Naive thymus-derived CD4-positive, alpha-beta T cell (primary cell): ENCODE results near the gene ANKRD52. TPM values are rescaled to one million over a fixed set of nuclear protein-coding genes. Genes with fewer than 3 reads are reported as not detected.

Source experiments
- ATAC-seq: fragments of 150-1000 bp; cut with Tn5 transposase; 2 replicates; pipeline ENCODE4 v1.10.0; 2021; ENCODE audit warnings: mild to moderate bottlenecking, moderate library complexity
- CTCF ChIA-PET: fragments of 350-600 bp; sonication (Branson Sonifier 250); formaldehyde crosslinking; loops from one replicate; lab custom pipeline; 2021; ENCODE audit warnings: antibody characterized with exemption; lab: Charles Lee
- POLR2A ChIA-PET: fragments of 350-600 bp; sonication (Branson Sonifier 250); formaldehyde crosslinking; loops from one replicate; lab custom pipeline; 2021; ENCODE audit warnings: antibody characterized with exemption, inconsistent platforms; lab: Charles Lee
- DNase-seq, 9 donors: peaks; one replicate each; pipeline versions ENCODE4 v3.0.0 to v3.0.0-alpha.2; 2020 to 2022; ENCODE audit warnings: mixed read lengths in 1 of 9
- H3K27ac ChIP-seq: one replicate; pipeline ENCODE4 v1.7.0; 2013; ENCODE audit warnings: mild to moderate bottlenecking, low read depth, low read length, moderate library complexity
- H3K27me3 ChIP-seq, 2 donors: one replicate each; pipeline ENCODE4 v1.7.0; 2013; ENCODE audit warnings: low read length in 2 of 2, mild to moderate bottlenecking in 2 of 2, moderate library complexity in 2 of 2; ENCODE audit not compliant: control insufficient read depth in 2 of 2, insufficient read depth in 2 of 2
- H3K36me3 ChIP-seq, 3 experiments: 1 replicate in 2 of 3; 2 replicates in 1 of 3; pipeline ENCODE4 v1.7.0; 2013; ENCODE audit warnings: low read length in 3 of 3, mild to moderate bottlenecking in 3 of 3, moderate library complexity in 1 of 3; ENCODE audit not compliant: insufficient read depth in 3 of 3, control insufficient read depth in 2 of 3
- H3K4me1 ChIP-seq, 2 donors: one replicate each; pipeline ENCODE4 v1.7.0; 2013; ENCODE audit warnings: low read length in 2 of 2, mild to moderate bottlenecking in 2 of 2, moderate library complexity in 1 of 2; ENCODE audit not compliant: control insufficient read depth in 2 of 2, insufficient read depth in 2 of 2
- H3K4me3 ChIP-seq: 2 replicates; pipeline ENCODE4 v1.7.0; 2013; ENCODE audit warnings: mild to moderate bottlenecking, low read length
- H3K9me3 ChIP-seq, 3 experiments: 1 replicate in 2 of 3; 2 replicates in 1 of 3; pipeline ENCODE4 v1.7.0; 2013; ENCODE audit warnings: low read length in 3 of 3; ENCODE audit not compliant: control insufficient read depth in 2 of 3
- H3K27ac Mint-ChIP-seq, 9 donors: one replicate each; pipeline ENCODE4 v1.8.0; 2020 to 2022; ENCODE audit warnings: mixed read lengths in 9 of 9, mild to moderate bottlenecking in 8 of 9, moderate library complexity in 5 of 9, inconsistent platforms in 2 of 9
- H3K27me3 Mint-ChIP-seq, 5 donors: one replicate each; pipeline ENCODE4 v1.8.0; 2021 to 2022; ENCODE audit warnings: mixed read lengths in 5 of 5, mild to moderate bottlenecking in 1 of 5
- H3K36me3 Mint-ChIP-seq, 5 donors: one replicate each; pipeline ENCODE4 v1.8.0; 2020 to 2022; ENCODE audit warnings: mixed read lengths in 5 of 5, mild to moderate bottlenecking in 3 of 5, inconsistent platforms in 1 of 5
- H3K4me1 Mint-ChIP-seq, 7 donors: one replicate each; pipeline ENCODE4 v1.8.0; 2020 to 2022; ENCODE audit warnings: mixed read lengths in 7 of 7, mild to moderate bottlenecking in 3 of 7, inconsistent platforms in 1 of 7
- H3K4me3 Mint-ChIP-seq, 10 donors: one replicate each; pipeline ENCODE4 v1.8.0; 2020 to 2022; ENCODE audit warnings: mild to moderate bottlenecking in 10 of 10, mixed read lengths in 10 of 10, moderate library complexity in 6 of 10, inconsistent platforms in 2 of 10
- H3K9me3 Mint-ChIP-seq, 11 donors: one replicate each; pipeline ENCODE4 v1.8.0; 2020 to 2022; ENCODE audit warnings: mixed read lengths in 11 of 11, mild to moderate bottlenecking in 4 of 11, inconsistent platforms in 1 of 11, moderate library complexity in 1 of 11
- intact Hi-C, 2 donors: fragments of 100-400 bp; cut with micrococcal nuclease; formaldehyde crosslinking; loops; one replicate each; pipeline ENCODE4 v1.15.1; 2023
- polyA plus RNA-seq, 2 donors: library from polyadenylated mRNA; unstranded; fragments of 300-500 nt; fragmentation: Illumina TruSeq; gene quantifications; one replicate each; pipeline ENCODE4 v1.2.3, GENCODE V29; 2021
- total RNA-seq, 6 experiments: library from RNA in 5 of 6; stranded (reverse) in 5 of 6; gene quantifications; 1 replicate in 5 of 6; 2 replicates in 1 of 6; pipeline ENCODE4 v1.2.3 and lab custom pipeline; 2021 to 2026

The ANKRD52 gene
- total and polyA plus RNA-seq, 7 experiments from 2014 or later: 5.1 to 64.4 (median 33.7) TPM

- Histone ChIP-seq H3K27ac (no peak overlapping the region), H3K27me3 (no peaks in the 10 kb centered on the region), H3K36me3 (peaks cover 12 to 61% (median 13%) of the 10 kb centered on the region in 3 experiments), H3K4me1 (no peaks in the 10 kb centered on the region), H3K9me3 (no peaks in the 10 kb centered on the region), H3K4me3 (no peak overlapping the region)
- ATAC-seq: peak; percentile 70
- POLR2A ChIA-PET: interaction anchor here (1.0 to 6.0 kb wide), 2 partner anchors 12 to 15 kb away, joined by 3 to 40 read pairs; partner anchors contain the start of gene RNF41
- Mint-ChIP-seq H3K27ac (peak overlapping the region in 6 of 9 donors; percentile 6 to 74 (median 33)), H3K36me3 (peaks cover 6 to 34% (median 18%) of the 10 kb centered on the region in 5 donors), H3K4me3 (no peak overlapping the region), H3K9me3 (no peaks in the 10 kb centered on the region), H3K4me1 (peaks cover 0 to 9% (median 6%) of the 10 kb centered on the region in 7 donors), H3K27me3 (no peaks in the 10 kb centered on the region)
- DNase-seq: peak in 5 of 9 donors; percentile 13 to 37 (median 29)
- intact Hi-C loops: loop anchor here (1.0 to 5.0 kb wide), 4 partner anchors 18 to 258 kb away; partner anchors contain the start of genes ANKRD52 (in 1 of the 2) and NABP2 (in 1 of the 2)
- CTCF ChIA-PET: interaction anchor here (0.6 to 5.1 kb wide), 6 partner anchors 15 to 258 kb away, joined by 3 to 18 read pairs (median 3); partner anchors contain the start of gene RNF41
Measured at GRCh38 chr12:56206452-56207166, 51.6 kb downstream of the ANKRD52 start.

DNA sequence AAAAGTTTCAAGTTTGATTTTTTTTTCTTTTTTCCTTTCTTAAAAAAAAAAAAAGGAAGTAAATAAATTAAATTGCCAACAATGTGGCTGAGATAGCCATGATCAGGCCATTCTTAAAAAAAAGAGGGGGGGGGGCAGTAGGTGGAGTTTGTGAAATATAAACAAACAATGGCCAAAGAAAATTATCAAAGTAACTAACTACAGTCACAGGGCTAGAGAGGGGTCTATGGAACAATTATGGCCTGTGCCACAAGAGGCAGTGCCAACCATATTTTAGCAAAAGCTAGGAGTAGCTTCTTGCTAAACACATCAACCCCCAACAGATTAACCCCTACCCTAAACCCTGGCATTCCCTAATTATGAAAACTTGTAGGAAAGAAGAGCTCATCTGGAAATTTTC, 52.7 kb downstream of the ANKRD52 start:
- ChIA-PET CTCF (interaction anchor here (1.0 to 5.1 kb wide), 3 partner anchors 16 to 82 kb away, joined by 3 to 18 read pairs (median 3); partner anchors contain the start of gene RNF41), POLR2A (interaction anchor here (0.7 to 6.0 kb wide), 4 partner anchors 13 to 72 kb away, joined by 3 to 40 read pairs (median 3); partner anchors contain the start of genes RNF41 and SMARCC2)
- H3K27me3 ChIP-seq: no peaks in the 10 kb centered on the region
- H3K4me3 ChIP-seq: no peak overlapping the region
- Mint-ChIP-seq H3K4me3 (no peak overlapping the region), H3K27me3 (no peaks in the 10 kb centered on the region), H3K4me1 (peaks cover 0 to 9% (median 6%) of the 10 kb centered on the region in 7 donors), H3K36me3 (peaks cover 6 to 29% (median 14%) of the 10 kb centered on the region in 5 donors), H3K27ac (peak overlapping the region in 2 of 9 donors; percentile 63 to 84), H3K9me3 (no peaks in the 10 kb centered on the region)
- intact Hi-C loops: loop anchor here (5.0 kb wide), 2 partner anchors 52 to 257 kb away; partner anchors contain the start of gene ANKRD52 (in 1 of the 2)
- no peak for DNase-seq
- H3K27ac ChIP-seq: no peak overlapping the region
- H3K36me3 ChIP-seq: peaks cover 11 to 55% (median 13%) of the 10 kb centered on the region in 3 experiments
- H3K9me3 ChIP-seq: no peaks in the 10 kb centered on the region
- ATAC-seq: peak; percentile 50
- no peaks in the 10 kb centered on the region for H3K4me1 ChIP-seq

DNA sequence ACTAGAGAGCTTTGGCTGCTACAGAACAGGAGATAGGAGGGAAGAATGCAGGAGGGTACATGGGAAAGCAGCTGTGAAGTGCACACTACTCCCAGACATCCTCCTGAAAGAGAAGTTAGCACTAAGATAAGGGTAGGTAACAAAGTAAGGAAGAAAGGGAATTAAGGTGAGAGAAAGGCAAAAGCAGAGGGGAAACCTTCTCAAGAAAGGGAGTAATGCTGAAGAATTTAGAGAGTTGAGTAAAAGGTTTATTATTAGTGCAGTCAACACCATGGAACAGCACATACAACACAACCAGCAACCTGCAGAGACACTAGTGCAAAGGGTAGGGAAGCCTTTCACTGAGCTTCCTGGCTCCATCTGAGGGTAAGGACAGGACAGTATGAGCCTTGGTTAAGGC, 53.9 kb downstream of the ANKRD52 start:
- no peaks in the 10 kb centered on the region for H3K9me3 Mint-ChIP-seq
- H3K27ac ChIP-seq: no peak overlapping the region
- POLR2A ChIA-PET: interaction anchor here (0.6 to 6.0 kb wide), 3 partner anchors 18 to 110 kb away, joined by 3 to 40 read pairs (median 3); partner anchors contain the start of gene RNF41

GRCh38 chr12:56202838-56203237, 55.3 kb downstream of the ANKRD52 start:
- H3K27ac ChIP-seq: peak overlapping the region; percentile 20
- H3K27ac Mint-ChIP-seq: peak overlapping the region in 6 of 9 donors; percentile 35 to 79 (median 53)

More for the DNA sequence above, 53.9 kb downstream of the ANKRD52 start:
- Mint-ChIP-seq H3K4me1 (peaks cover 0 to 9% (median 6%) of the 10 kb centered on the region in 7 donors), H3K27ac (peak overlapping the region in 7 of 9 donors; percentile 5 to 81 (median 37)), H3K27me3 (no peaks in the 10 kb centered on the region), H3K36me3 (peaks cover 0 to 22% (median 11%) of the 10 kb centered on the region in 5 donors), H3K4me3 (no peak overlapping the region)
- CTCF ChIA-PET: interaction anchor here (5.1 kb wide), 1 partner anchor 18 kb away, joined by 18 read pairs; the partner anchor contains the start of gene RNF41
- DNase-seq: no peak
- Histone ChIP-seq H3K4me1 (no peaks in the 10 kb centered on the region), H3K4me3 (no peak overlapping the region), H3K36me3 (peaks cover 4 to 46% (median 6%) of the 10 kb centered on the region in 3 experiments), H3K9me3 (no peaks in the 10 kb centered on the region), H3K27me3 (no peaks in the 10 kb centered on the region)
- ATAC-seq: no peak
- intact Hi-C loops: no loop called here

DNA sequence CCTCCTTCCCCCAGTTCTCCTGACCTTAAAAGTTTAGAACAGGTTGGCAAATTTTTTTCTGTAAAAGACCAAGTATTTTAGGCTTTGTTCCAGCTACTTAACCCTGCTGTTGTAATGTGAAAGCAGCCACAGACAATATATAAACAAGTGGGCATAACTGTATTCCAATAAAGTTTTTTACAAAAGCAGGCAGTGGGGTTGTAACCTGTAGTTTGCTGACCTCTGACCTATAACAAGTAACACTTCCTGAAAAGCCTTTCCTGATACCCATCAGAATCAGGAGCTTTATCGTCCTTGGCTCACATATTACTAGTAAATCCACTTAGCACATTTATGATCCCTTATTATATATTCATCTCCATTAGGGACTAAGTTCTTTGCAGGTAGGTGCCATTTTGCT, 55.8 kb downstream of the ANKRD52 start:
- Mint-ChIP-seq H3K27me3 (no peaks in the 10 kb centered on the region), H3K4me3 (no peak overlapping the region), H3K36me3 (peaks cover 0 to 11% (median 9%) of the 10 kb centered on the region in 5 donors), H3K9me3 (no peaks in the 10 kb centered on the region), H3K4me1 (peaks cover 0 to 9% (median 6%) of the 10 kb centered on the region in 7 donors), H3K27ac (peak overlapping the region in 8 of 9 donors; percentile 13 to 79 (median 48))
- H3K4me3 ChIP-seq: no peak overlapping the region
- no peaks in the 10 kb centered on the region for H3K4me1 ChIP-seq
- ChIA-PET POLR2A (interaction anchor here (1.3 to 6.0 kb wide), 2 partner anchors 13 to 19 kb away, joined by 8 to 40 read pairs; partner anchors contain the start of genes RNF41 and SMARCC2), CTCF (interaction anchor here (0.5 to 1.9 kb wide), 6 partner anchors 10 to 262 kb away, joined by 3 to 5 read pairs (median 4); partner anchors contain the start of genes RNF41 and SMARCC2)
- ATAC-seq (no peak), DNase-seq (no peak)
- peak overlapping the region; percentile 20 for H3K27ac ChIP-seq
- H3K36me3 ChIP-seq: peaks cover under 1 to 32% (median 4%) of the 10 kb centered on the region in 3 experiments
- no peaks in the 10 kb centered on the region for H3K27me3 ChIP-seq
- no peaks in the 10 kb centered on the region for H3K9me3 ChIP-seq
- intact Hi-C loops: no loop called here

More at GRCh38 chr12:56202838-56203237, 55.3 kb downstream of the ANKRD52 start:
- H3K4me1 ChIP-seq: no peaks in the 10 kb centered on the region
- no peak overlapping the region for H3K4me3 ChIP-seq
- ChIA-PET CTCF (interaction anchor here (0.5 to 1.9 kb wide), 4 partner anchors 13 to 261 kb away, joined by 3 to 4 read pairs (median 4); partner anchors contain the start of gene SMARCC2), POLR2A (interaction anchor here (0.7 to 6.0 kb wide), 2 partner anchors 19 to 42 kb away, joined by 3 to 40 read pairs; partner anchors contain the start of gene RNF41)
- H3K36me3 ChIP-seq: peaks cover 4 to 37% (median 6%) of the 10 kb centered on the region in 3 experiments
- H3K9me3 ChIP-seq: no peaks in the 10 kb centered on the region
- intact Hi-C loops: no loop called here
- Mint-ChIP-seq H3K4me1 (peaks cover 0 to 9% (median 6%) of the 10 kb centered on the region in 7 donors), H3K36me3 (peaks cover 0 to 14% (median 11%) of the 10 kb centered on the region in 5 donors), H3K9me3 (no peaks in the 10 kb centered on the region), H3K27me3 (no peaks in the 10 kb centered on the region), H3K4me3 (no peak overlapping the region)
- ATAC-seq (no peak), DNase-seq (no peak)
- H3K27me3 ChIP-seq: no peaks in the 10 kb centered on the region

GRCh38 chr12:56198836-56199235, 59.3 kb downstream of the ANKRD52 start:
- peak overlapping the region in 1 of 10 donors; percentile 26 for H3K4me3 Mint-ChIP-seq
- Histone ChIP-seq H3K27me3 (no peaks in the 10 kb centered on the region), H3K4me3 (no peak overlapping the region), H3K9me3 (no peaks in the 10 kb centered on the region), H3K4me1 (no peaks in the 10 kb centered on the region), H3K36me3 (no peaks in the 10 kb centered on the region), H3K27ac (no peak overlapping the region)
- H3K27ac Mint-ChIP-seq: peak overlapping the region in 5 of 9 donors; percentile 21 to 54 (median 46)
- no peak for ATAC-seq
- CTCF ChIA-PET: interaction anchor here (0.9 kb wide), 1 partner anchor 266 kb away, joined by 3 read pairs; no protein-coding TSS in a partner anchor
- POLR2A ChIA-PET: interaction anchor here (0.7 to 1.2 kb wide), 3 partner anchors 10 to 131 kb away, joined by 3 to 4 read pairs (median 3); partner anchors contain the start of gene RNF41
- H3K9me3 Mint-ChIP-seq: no peaks in the 10 kb centered on the region
- peaks cover 0 to 2% (median 0%) of the 10 kb centered on the region in 5 donors for H3K36me3 Mint-ChIP-seq
- H3K27me3 Mint-ChIP-seq: no peaks in the 10 kb centered on the region
- H3K4me1 Mint-ChIP-seq: peaks cover 0 to 12% (median 5%) of the 10 kb centered on the region in 7 donors
- DNase-seq: no peak
- intact Hi-C loops: loop anchor here in 1 of 2 donors (10.0 kb wide), 1 partner anchor 376 kb away; no protein-coding TSS in a partner anchor
